Body of pancreas (tissue), 4 donors: Measurements from ENCODE around the gene BICRAL.

ENCODE experiments used
- POLR2A ChIP-seq, 3 donors: fragments of 450-650 bp; IDR thresholded peaks; one replicate each; pipeline ENCODE4 v1.6.1; 2016; ENCODE audit warnings: antibody characterized with exemption in 3 of 3, mild to moderate bottlenecking in 2 of 3
- TF ChIP-seq, protein P1 (sequence below), 7 experiments: fragments of 450-650 bp in 4 of 7; fragments of 200-600 bp in 3 of 7; sonication (generic) in 3 of 7; IDR thresholded peaks; one replicate each; pipeline ENCODE4 v1.5.1; 2016 to 2019; ENCODE audit warnings: antibody characterized with exemption in 7 of 7

DNA sequence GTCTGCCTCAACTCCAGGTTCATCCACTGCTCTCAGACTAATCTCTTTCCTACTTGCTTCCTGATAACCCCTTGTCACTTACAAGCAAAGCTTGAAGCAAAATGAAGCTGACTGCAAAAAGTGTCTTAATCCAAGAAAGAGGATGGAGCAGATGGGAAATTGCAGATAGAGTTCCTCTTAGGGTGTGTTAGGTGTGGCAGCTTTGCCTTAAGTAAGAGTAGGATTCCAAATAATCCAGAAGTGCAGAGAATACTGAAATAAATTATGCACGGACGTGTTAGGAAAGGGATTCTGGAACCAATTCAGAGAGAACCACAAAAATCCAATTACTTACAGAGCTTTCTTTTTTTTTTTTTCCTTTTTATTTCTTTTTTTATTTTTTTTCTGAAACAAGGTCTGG lies 91.5 kb downstream of the BICRAL start:
- TF ChIP-seq, protein P1, sequence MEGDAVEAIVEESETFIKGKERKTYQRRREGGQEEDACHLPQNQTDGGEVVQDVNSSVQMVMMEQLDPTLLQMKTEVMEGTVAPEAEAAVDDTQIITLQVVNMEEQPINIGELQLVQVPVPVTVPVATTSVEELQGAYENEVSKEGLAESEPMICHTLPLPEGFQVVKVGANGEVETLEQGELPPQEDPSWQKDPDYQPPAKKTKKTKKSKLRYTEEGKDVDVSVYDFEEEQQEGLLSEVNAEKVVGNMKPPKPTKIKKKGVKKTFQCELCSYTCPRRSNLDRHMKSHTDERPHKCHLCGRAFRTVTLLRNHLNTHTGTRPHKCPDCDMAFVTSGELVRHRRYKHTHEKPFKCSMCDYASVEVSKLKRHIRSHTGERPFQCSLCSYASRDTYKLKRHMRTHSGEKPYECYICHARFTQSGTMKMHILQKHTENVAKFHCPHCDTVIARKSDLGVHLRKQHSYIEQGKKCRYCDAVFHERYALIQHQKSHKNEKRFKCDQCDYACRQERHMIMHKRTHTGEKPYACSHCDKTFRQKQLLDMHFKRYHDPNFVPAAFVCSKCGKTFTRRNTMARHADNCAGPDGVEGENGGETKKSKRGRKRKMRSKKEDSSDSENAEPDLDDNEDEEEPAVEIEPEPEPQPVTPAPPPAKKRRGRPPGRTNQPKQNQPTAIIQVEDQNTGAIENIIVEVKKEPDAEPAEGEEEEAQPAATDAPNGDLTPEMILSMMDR (IDR thresholded peaks at IDR 0.05): no peak
- TF ChIP-seq POLR2A (IDR thresholded peaks at IDR 0.05): no peak
